Right kidney (tissue), 1 donor: ENCODE measurements around the gene SLC5A9.
"Not testable (repeated sequence)": the region's sequence is repeated elsewhere in the genome, so short reads cannot be mapped to it uniquely, and the experiment has no call there.

Experiments
- DNase-seq: peaks from one replicate; pipeline ENCODE4 v3.0.0-alpha.2; 2016

Gene SLC5A9

DNA sequence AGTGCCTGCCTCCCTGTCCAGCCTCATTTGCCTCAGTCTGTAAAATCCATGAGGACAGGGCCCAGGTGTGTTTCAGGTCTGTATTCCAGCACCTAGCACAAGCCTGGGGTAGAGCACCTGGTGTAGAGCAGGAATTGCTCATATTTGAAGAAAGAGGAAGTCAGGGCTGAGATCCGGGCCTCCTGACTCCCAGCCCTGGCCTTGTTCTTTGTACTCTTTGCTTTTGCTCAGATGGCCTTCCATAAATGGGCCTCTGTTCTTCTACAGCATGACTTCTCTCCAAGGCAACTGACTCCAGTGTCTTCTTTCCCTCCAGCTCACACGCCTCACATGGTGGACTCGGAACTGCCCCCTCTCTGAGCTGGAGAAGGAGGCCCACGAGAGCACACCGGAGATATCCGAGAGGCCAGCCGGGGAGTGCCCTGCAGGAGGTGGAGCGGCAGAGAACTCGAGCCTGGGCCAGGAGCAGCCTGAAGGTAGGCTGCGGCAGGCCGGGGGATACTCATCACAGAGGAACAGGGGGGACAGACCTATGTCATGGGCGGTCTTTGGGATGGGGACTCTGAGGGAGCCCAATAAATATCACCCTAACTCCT lies 19.7 kb downstream of the SLC5A9 start:
- no peak for DNase-seq

GRCh38 chr1:48245106-48245505 lies 22.6 kb downstream of the SLC5A9 start:
- DNase-seq = no peak

DNA sequence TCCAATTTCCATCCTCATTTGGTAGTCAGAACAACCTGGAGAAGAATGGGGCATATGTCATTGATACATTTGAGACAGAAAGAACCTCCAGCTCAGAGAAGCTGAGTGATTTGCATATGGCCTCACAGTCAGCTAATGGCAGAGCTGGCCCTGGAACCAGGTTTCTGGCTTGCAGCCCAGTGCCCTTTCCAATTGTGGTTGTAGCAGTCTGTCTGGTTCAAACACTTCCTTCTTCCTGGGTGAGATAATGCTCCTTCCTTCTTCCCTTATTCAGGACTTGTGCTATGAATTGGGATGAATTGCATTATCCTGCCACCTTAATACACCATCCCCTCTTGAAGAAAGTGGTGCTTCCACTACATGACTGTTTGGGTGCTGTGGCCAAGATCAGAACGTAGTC lies 24.2 kb downstream of the SLC5A9 start:
- DNase-seq = no peak

DNA sequence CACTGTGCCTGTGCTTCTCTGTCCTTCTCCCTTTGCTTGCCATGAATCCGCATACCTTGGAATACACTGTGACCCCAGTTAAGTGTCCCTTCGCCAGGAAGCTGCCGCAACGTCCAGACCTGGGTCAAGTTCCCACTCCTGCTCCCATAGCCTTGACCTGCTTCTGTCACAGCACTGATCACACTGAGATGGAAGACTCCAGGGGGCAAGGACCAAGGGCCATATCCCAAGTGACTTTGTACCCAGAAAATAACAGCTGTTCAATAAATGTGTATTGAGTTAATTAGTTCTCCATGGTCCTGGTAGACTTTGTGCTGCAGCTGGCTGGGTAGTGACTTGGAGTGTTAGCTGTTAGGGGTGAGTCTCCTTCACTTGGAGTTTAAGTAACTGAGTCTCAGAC lies 25.8 kb downstream of the SLC5A9 start:
- no peak for DNase-seq

DNA sequence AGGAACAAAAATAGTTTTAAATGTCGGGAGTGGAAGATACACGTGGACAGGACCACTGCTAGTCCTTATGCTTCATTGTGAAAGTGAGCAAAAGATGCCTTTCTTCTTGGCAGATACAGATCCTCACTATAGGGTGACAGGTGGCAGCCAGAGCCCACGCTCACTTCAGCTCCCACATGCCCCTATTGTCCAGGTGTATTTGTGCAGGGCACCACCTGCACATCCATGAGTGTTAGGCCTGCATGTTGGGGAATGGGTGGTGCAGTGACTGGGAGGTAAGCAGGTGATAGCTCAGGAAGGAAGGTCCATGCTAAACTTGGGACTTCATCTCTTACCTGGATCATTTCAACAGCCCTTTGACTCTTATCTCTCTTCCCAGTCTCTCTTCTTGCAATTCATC lies 27.4 kb downstream of the SLC5A9 start:
- DNase-seq = no peak

DNA sequence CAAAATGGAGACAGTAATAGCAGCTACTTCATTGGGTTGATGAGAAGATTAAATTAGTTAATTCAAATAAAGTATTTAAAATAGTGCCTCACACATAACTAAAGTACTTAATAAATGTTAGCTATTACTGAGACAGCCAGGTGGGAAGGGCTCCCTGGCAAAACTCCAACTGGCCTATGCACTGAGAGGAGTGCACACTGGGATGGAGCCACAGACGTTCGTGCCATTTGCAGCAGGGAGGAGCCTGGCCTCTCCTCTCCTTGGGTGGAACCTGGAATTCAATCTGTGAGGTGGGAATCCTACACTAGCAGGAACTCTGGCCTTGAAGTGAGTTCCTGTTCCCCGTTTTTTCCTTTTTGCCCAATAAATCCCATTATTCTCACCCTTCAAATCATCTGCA lies 28.1 kb downstream of the SLC5A9 start:
- DNase-seq = no peak

DNA sequence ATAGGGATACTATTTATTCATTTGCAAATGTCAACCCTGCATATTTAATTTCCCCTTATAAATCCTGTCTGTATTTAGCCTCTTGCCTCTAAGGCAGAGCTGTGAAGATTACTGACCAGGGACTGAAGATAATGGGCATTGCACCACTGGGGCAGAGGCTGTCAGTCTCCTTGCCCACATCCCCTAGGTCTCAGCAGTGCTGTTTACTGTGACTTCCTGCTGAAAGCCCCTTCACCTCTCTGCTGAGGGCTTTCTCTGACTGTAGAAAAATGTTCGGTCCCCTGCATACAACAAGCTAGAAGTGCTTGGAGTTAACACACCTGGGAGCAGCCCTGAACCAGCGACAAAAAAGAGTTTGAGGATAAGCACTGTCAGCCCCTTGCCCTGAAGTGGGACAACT lies 28.8 kb downstream of the SLC5A9 start:
- no peak for DNase-seq

- no peak for DNase-seq
These were observed 29.3 kb downstream of the SLC5A9 start for GRCh38 chr1:48251821-48252220.

DNA sequence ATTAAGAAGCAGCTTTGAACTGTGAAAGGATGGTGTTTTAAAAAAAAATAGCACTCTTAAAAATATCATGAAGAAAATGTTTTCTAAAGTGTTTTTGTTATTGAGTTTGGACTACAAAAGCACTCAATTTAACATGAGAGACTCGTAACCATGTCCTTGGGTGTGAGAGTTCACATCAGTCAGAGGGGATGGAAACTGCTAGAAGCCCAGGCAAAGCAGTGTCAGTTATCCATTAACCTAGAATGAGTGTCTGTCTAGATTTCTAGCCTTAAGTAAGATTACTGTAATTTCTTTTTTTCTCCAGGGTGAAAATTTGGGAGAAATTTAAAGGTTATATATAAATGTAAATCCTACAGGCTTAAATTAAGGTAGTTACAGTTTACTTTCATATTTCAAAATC lies 31.7 kb downstream of the SLC5A9 start:
- DNase-seq = no peak

- no peak for DNase-seq
These were observed 35.6 kb downstream of the SLC5A9 start for GRCh38 chr1:48258106-48258505.

DNA sequence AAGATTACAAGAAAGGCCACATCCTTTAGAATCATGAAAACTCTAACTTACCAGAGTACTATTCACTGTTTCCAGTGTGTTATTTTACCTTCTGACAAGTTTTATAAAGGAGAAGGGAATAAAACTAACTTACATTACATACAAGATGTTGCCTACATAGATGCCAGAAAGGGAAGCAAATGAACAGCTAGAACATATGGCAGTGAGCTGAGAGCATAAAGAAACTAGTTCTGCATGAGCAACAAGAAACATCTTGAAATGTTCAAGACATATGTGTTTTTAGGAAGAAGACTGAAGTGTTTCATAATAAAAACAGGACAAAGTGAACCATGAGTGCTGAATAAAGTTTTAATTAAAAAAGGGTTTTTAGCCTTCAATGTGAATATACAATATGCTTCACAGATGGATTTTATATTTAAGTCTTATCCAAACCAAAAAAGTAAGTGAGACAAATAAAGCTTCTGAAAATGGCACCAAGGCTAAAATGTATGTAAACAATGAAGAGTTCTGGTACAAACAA lies 39.4 kb downstream of the SLC5A9 start:
- DNase-seq = no peak

DNA sequence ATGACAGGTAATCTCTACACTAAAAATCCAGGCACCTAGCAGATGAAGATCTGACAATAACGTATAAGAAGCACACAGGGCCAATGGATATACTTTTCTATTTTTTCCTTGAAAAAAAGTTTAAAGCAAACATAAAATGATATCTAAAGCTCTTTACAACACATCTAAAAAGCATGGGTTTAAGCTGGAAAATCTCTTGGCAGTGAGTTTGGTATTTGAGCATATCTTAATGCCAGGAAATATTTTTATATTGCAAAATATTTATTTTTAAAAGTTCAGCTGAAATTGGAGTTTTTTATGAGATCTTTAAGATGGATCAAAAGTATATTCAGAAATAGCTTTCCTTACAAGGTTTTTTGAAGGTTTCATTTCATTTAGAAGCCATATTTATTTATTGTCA lies 40.5 kb downstream of the SLC5A9 start:
- no peak for DNase-seq

GRCh38 chr1:48266576-48266975 lies 44.1 kb downstream of the SLC5A9 start:
- no peak for DNase-seq

- not testable (repeated sequence) for DNase-seq
These were observed 54.9 kb downstream of the SLC5A9 start for GRCh38 chr1:48277437-48277836.

DNA sequence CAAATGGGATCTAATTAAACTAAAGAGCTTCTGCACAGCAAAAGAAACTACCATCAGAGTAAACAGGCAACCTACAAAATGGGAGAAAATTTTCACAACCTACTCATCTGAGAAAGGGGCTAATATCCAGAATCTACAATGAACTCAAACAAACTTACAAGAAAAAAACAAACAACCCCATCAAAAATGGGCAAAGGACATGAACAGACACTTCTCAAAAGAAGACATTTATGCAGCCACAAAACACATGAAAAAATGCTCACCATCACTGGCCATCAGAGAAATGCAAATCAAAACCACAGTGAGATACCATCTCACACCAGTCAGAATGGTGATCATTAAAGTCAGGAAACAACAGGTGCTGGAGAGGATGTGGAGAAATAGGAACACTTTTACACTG lies 59.8 kb downstream of the SLC5A9 start:
- DNase-seq = not testable (repeated sequence)

GRCh38 chr1:48284696-48285420 lies 62.3 kb downstream of the SLC5A9 start:
- DNase-seq = not testable (repeated sequence)

GRCh38 chr1:48285525-48285924 lies 63.0 kb downstream of the SLC5A9 start:
- no peak for DNase-seq

- DNase-seq = no peak
These were observed 68.9 kb downstream of the SLC5A9 start for GRCh38 chr1:48291421-48291820.

- DNase-seq = no peak
These were observed 70.2 kb downstream of the SLC5A9 start for GRCh38 chr1:48292706-48293105.

GRCh38 chr1:48294094-48294493 lies 71.6 kb downstream of the SLC5A9 start:
- DNase-seq = not testable (repeated sequence)

DNA sequence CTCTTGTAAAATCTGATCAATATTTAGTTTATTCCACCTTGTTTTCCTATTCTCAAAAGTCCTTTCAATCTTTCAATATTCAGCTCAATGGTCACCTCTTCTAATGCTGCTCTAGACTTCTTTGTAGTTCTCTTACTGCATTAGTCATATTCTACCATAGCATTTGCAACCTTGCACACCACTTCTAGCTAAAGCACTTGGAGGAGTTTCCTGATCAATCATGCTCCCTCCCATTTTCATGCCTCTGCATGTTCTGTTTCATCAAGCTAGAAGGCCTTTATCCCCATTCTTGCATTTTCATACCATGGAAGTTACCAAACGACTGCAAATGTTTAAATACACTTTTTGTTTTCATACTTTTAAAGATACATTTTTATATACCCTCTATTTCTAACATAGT lies 72.1 kb downstream of the SLC5A9 start:
- DNase-seq = no peak
